ENCODE data around the gene CNDP1. TPM values are rescaled to one million over a fixed set of nuclear protein-coding genes. Genes with fewer than 3 reads are reported as not detected.

Gene CNDP1
- total and polyA plus RNA-seq, 4 donors, result 0.09 to 21.1 (median 5.8) TPM

DNA sequence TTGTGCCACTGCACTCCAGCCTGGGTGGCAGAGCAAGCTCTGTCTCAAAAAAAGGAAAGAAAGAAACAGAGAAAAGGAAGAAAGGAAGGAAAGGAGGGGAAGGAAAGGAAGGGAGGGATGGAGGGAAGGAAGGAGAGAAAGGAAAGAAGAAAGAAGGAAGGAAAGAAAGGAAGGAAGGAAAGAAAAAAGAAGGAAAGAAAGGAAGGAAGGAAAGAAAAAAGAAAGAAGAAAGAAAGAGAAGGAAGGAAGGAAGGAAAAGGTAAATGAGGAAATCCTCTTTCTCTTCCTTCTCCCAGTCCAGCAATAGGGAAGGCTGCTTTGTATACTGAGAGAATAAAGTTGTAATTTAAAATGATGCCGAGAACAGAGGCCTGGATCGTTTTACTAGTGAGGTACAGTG, 40.6 kb downstream of the CNDP1 start (continued):
- TF ChIP-seq, protein P1, sequence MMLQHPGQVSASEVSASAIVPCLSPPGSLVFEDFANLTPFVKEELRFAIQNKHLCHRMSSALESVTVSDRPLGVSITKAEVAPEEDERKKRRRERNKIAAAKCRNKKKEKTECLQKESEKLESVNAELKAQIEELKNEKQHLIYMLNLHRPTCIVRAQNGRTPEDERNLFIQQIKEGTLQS (IDR thresholded peaks at IDR 0.05), result no peak
- TF ChIP-seq YY1 (IDR thresholded peaks at IDR 0.05), result no peak

DNA sequence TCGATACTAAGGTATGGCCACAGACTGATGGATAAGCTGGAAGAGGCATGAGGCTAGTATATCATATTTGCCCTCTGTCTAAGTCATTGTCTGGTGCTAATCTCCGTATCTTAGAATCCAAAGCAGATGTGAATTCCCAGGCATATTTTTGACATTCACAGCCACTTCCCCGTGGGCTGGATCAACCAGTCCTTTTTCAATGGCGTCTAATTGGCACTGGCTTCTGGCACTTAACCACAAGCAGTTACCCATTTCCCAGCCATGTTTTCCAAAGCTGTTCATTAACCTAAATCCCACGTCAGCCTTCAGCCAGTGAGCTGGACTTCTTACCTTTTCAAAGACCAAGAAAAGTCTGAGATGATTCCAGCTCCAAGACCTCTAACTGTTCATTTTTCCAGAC, 42.7 kb downstream of the CNDP1 start:
- WGBS, result 64% methylated on average over 5 of the region's 5 CpGs
- no peaks in the 10 kb centered on the region for H3K9me3 ChIP-seq (ENCODE audit: control insufficient read depth in 4 of 4, low read length in 3 of 4)
- H3K36me3 ChIP-seq (ENCODE audit: control insufficient read depth in 4 of 4, insufficient read depth in 3 of 4, low read depth in 1 of 4, low read length in 3 of 4), result peaks cover 0 to 5% (median 2%) of the 10 kb centered on the region in 4 donors
- no peak for DNase-seq (ENCODE audit: low spot score)
- no peak overlapping the region for H3K27ac ChIP-seq (ENCODE audit: low read depth in 1 of 2, low read length in 2 of 2)
- TF ChIP-seq, protein P2, sequence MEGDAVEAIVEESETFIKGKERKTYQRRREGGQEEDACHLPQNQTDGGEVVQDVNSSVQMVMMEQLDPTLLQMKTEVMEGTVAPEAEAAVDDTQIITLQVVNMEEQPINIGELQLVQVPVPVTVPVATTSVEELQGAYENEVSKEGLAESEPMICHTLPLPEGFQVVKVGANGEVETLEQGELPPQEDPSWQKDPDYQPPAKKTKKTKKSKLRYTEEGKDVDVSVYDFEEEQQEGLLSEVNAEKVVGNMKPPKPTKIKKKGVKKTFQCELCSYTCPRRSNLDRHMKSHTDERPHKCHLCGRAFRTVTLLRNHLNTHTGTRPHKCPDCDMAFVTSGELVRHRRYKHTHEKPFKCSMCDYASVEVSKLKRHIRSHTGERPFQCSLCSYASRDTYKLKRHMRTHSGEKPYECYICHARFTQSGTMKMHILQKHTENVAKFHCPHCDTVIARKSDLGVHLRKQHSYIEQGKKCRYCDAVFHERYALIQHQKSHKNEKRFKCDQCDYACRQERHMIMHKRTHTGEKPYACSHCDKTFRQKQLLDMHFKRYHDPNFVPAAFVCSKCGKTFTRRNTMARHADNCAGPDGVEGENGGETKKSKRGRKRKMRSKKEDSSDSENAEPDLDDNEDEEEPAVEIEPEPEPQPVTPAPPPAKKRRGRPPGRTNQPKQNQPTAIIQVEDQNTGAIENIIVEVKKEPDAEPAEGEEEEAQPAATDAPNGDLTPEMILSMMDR (IDR thresholded peaks at IDR 0.05; ENCODE audit: low read depth, low read length, missing input control), result no peak
- no peak for TF ChIP-seq FOXA1 (IDR thresholded peaks at IDR 0.05)
- TF ChIP-seq YY1 (IDR thresholded peaks at IDR 0.05), result no peak
- no peak for TF ChIP-seq RAD21 (IDR thresholded peaks at IDR 0.05)
- TF ChIP-seq, protein P3, sequence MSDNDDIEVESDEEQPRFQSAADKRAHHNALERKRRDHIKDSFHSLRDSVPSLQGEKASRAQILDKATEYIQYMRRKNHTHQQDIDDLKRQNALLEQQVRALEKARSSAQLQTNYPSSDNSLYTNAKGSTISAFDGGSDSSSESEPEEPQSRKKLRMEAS (IDR thresholded peaks at IDR 0.05), result no peak
- TF ChIP-seq, protein P1 (IDR thresholded peaks at IDR 0.05), result no peak
- no peak for TF ChIP-seq JUND (IDR thresholded peaks at IDR 0.05)
- TF ChIP-seq HNF4A (conservative IDR thresholded peaks at IDR 0.05), result no peak
- TF ChIP-seq FOXA2 (IDR thresholded peaks at IDR 0.05), result no peak
- no peak for TF ChIP-seq TAF1 (conservative IDR thresholded peaks at IDR 0.05)
- TF ChIP-seq, protein P4, sequence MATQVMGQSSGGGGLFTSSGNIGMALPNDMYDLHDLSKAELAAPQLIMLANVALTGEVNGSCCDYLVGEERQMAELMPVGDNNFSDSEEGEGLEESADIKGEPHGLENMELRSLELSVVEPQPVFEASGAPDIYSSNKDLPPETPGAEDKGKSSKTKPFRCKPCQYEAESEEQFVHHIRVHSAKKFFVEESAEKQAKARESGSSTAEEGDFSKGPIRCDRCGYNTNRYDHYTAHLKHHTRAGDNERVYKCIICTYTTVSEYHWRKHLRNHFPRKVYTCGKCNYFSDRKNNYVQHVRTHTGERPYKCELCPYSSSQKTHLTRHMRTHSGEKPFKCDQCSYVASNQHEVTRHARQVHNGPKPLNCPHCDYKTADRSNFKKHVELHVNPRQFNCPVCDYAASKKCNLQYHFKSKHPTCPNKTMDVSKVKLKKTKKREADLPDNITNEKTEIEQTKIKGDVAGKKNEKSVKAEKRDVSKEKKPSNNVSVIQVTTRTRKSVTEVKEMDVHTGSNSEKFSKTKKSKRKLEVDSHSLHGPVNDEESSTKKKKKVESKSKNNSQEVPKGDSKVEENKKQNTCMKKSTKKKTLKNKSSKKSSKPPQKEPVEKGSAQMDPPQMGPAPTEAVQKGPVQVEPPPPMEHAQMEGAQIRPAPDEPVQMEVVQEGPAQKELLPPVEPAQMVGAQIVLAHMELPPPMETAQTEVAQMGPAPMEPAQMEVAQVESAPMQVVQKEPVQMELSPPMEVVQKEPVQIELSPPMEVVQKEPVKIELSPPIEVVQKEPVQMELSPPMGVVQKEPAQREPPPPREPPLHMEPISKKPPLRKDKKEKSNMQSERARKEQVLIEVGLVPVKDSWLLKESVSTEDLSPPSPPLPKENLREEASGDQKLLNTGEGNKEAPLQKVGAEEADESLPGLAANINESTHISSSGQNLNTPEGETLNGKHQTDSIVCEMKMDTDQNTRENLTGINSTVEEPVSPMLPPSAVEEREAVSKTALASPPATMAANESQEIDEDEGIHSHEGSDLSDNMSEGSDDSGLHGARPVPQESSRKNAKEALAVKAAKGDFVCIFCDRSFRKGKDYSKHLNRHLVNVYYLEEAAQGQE (IDR thresholded peaks at IDR 0.05), result no peak
- no peak for TF ChIP-seq HNF4G (IDR thresholded peaks at IDR 0.05)
- no peak for TF ChIP-seq RXRA (IDR thresholded peaks at IDR 0.05)
- TF ChIP-seq, protein P5, sequence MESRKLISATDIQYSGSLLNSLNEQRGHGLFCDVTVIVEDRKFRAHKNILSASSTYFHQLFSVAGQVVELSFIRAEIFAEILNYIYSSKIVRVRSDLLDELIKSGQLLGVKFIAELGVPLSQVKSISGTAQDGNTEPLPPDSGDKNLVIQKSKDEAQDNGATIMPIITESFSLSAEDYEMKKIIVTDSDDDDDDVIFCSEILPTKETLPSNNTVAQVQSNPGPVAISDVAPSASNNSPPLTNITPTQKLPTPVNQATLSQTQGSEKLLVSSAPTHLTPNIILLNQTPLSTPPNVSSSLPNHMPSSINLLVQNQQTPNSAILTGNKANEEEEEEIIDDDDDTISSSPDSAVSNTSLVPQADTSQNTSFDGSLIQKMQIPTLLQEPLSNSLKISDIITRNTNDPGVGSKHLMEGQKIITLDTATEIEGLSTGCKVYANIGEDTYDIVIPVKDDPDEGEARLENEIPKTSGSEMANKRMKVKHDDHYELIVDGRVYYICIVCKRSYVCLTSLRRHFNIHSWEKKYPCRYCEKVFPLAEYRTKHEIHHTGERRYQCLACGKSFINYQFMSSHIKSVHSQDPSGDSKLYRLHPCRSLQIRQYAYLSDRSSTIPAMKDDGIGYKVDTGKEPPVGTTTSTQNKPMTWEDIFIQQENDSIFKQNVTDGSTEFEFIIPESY (IDR thresholded peaks at IDR 0.05), result no peak
- TF ChIP-seq EGR1 (IDR thresholded peaks at IDR 0.05; ENCODE audit: low read depth in 2 of 2), result no peak
- TF ChIP-seq GABPA (IDR thresholded peaks at IDR 0.05 in 1 of 2, conservative IDR thresholded peaks at IDR 0.05 in 1 of 2), result no peak
- no peak for TF ChIP-seq SP1 (IDR thresholded peaks at IDR 0.05)
- no peak for TF ChIP-seq NR2F2 (IDR thresholded peaks at IDR 0.05)
- H3K27me3 ChIP-seq (ENCODE audit: control insufficient read depth in 4 of 4, insufficient read depth in 4 of 4, low read length in 3 of 4), result no peaks in the 10 kb centered on the region
- H3K9ac ChIP-seq (ENCODE audit: low read depth in 1 of 2, low read length in 2 of 2), result no peak overlapping the region
- no peak overlapping the region for H3K4me3 ChIP-seq (ENCODE audit: low read depth in 1 of 3, low read length in 3 of 3)
- no peaks in the 10 kb centered on the region for H3K4me1 ChIP-seq (ENCODE audit: control insufficient read depth in 4 of 4, insufficient read depth in 4 of 4, low read length in 3 of 4)
